Esophagus squamous epithelium (tissue), 4 donors: ENCODE results near the gene HS6ST1.
"Not testable (repeated sequence)": the region's sequence is repeated elsewhere in the genome, so short reads cannot be mapped to it uniquely, and the experiment has no call there.

Experiments used
- POLR2A ChIP-seq, 4 donors: fragments of 450-650 bp; IDR thresholded peaks; one replicate each; pipeline ENCODE4 v1.6.1; 2017; ENCODE audit warnings: antibody characterized with exemption in 4 of 4, mild to moderate bottlenecking in 4 of 4, moderate library complexity in 3 of 4
- TF ChIP-seq, protein P1 (sequence below), 6 experiments: fragments of 450-650 bp in 4 of 6; fragments of 200-600 bp in 2 of 6; sonication (generic) in 2 of 6; IDR thresholded peaks; one replicate each; pipeline ENCODE4 v1.5.1; 2016 to 2019; ENCODE audit warnings: antibody characterized with exemption in 6 of 6, mild to moderate bottlenecking in 4 of 6, moderate library complexity in 4 of 6

DNA sequence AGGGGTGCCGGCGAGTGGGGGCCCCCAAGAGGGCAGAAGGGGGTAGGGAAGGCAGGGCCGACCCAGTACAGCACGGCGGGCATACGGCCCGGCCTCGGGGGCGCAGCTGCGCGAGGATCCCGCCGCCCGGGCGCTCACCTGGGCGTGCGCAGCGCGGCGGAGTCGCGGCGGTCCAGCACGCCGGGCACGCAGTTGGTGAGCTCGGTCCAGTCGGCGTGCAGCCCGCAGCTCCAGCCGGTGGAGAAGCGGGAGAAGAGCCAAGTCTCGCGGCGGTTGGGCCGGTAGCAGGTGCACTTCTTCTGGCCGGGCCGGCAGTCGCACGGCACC lies 806 bp downstream of the HS6ST1 start:
- TF ChIP-seq, protein P1, sequence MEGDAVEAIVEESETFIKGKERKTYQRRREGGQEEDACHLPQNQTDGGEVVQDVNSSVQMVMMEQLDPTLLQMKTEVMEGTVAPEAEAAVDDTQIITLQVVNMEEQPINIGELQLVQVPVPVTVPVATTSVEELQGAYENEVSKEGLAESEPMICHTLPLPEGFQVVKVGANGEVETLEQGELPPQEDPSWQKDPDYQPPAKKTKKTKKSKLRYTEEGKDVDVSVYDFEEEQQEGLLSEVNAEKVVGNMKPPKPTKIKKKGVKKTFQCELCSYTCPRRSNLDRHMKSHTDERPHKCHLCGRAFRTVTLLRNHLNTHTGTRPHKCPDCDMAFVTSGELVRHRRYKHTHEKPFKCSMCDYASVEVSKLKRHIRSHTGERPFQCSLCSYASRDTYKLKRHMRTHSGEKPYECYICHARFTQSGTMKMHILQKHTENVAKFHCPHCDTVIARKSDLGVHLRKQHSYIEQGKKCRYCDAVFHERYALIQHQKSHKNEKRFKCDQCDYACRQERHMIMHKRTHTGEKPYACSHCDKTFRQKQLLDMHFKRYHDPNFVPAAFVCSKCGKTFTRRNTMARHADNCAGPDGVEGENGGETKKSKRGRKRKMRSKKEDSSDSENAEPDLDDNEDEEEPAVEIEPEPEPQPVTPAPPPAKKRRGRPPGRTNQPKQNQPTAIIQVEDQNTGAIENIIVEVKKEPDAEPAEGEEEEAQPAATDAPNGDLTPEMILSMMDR (IDR thresholded peaks at IDR 0.05) = not testable (repeated sequence)
- not testable (repeated sequence) for TF ChIP-seq POLR2A (IDR thresholded peaks at IDR 0.05)
